HG03066 (cell line): Measurements from ENCODE around the gene EXOC6.

Experiments
- ATAC-seq: cut with Tn5 transposase; IDR thresholded peaks from one replicate; pipeline ENCODE4 v1.9.1; 2021; ENCODE audit warnings: low read depth; ENCODE audit not compliant: unreplicated experiment

The EXOC6 gene

GRCh38 chr10:93061594-93062513 lies 213.5 kb downstream of the EXOC6 start:
- no peak for ATAC-seq

GRCh38 chr10:93062514-93063143 lies 214.3 kb downstream of the EXOC6 start:
- no peak for ATAC-seq

- ATAC-seq, result no peak
These were observed 215.0 kb downstream of the EXOC6 start for GRCh38 chr10:93063144-93063976.

GRCh38 chr10:93063977-93064660 lies 215.8 kb downstream of the EXOC6 start:
- no peak for ATAC-seq

GRCh38 chr10:93064874-93065660 lies 216.7 kb downstream of the EXOC6 start:
- ATAC-seq, result no peak

GRCh38 chr10:93065675-93066543 lies 217.6 kb downstream of the EXOC6 start:
- no peak for ATAC-seq

GRCh38 chr10:93066544-93066913 lies 218.2 kb downstream of the EXOC6 start:
- no peak for ATAC-seq

- ATAC-seq, result no peak
These were observed 219.4 kb downstream of the EXOC6 start for GRCh38 chr10:93067443-93068365.

- no peak for ATAC-seq
These were observed 220.3 kb downstream of the EXOC6 start for GRCh38 chr10:93068411-93069244.

GRCh38 chr10:93069245-93069561 lies 220.9 kb downstream of the EXOC6 start:
- no peak for ATAC-seq

- ATAC-seq, result no peak
These were observed 222.3 kb downstream of the EXOC6 start for GRCh38 chr10:93070378-93071176.

- no peak for ATAC-seq
These were observed 222.8 kb downstream of the EXOC6 start for GRCh38 chr10:93071177-93071472.

GRCh38 chr10:93071674-93072224 lies 223.4 kb downstream of the EXOC6 start:
- ATAC-seq, result no peak

- ATAC-seq, result no peak
These were observed 223.9 kb downstream of the EXOC6 start for GRCh38 chr10:93072225-93072712.

- ATAC-seq, result no peak
These were observed 224.6 kb downstream of the EXOC6 start for GRCh38 chr10:93072713-93073538.
